Omental fat pad (tissue), 4 donors: ENCODE results near the gene GAS2. TPM values are rescaled to one million over a fixed set of nuclear protein-coding genes. Genes with fewer than 3 reads are reported as not detected.

Experiments
- ATAC-seq: fragments of 150-250 bp; one replicate; pipeline ENCODE4 v1.9.1; 2016; ENCODE audit warnings: mild to moderate bottlenecking, moderate library complexity; ENCODE audit not compliant: low FRiP score
- DNase-seq: peaks from one replicate; pipeline ENCODE4 v3.0.0-alpha.2; 2019; ENCODE audit warnings: low spot score
- CTCF ChIP-seq, 3 donors: fragments of 450-650 bp; IDR thresholded peaks; one replicate each; pipeline ENCODE4 v1.5.1; 2016 to 2017; ENCODE audit warnings: antibody characterized with exemption in 3 of 3, mild to moderate bottlenecking in 3 of 3, moderate library complexity in 2 of 3
- total RNA-seq, 4 donors: library from RNA; depleted of rRNA; stranded (reverse); fragments of >200 nt; gene quantifications; one replicate each; pipeline ENCODE4 v1.1.0, GENCODE V29; 2016

The GAS2 gene
- total RNA-seq, 4 donors from 2014 or later = 0.63 to 4.9 (median 2.5) TPM

GRCh38 chr11:22797047-22797446, 130.6 kb downstream of the GAS2 start:
- DNase-seq (no peak), ATAC-seq (no peak)
- no peak for TF ChIP-seq CTCF (IDR thresholded peaks at IDR 0.05)

- TF ChIP-seq CTCF (IDR thresholded peaks at IDR 0.05) = no peak
- DNase-seq (no peak), ATAC-seq (no peak)
These were observed 132.5 kb downstream of the GAS2 start for GRCh38 chr11:22798901-22799300.

GRCh38 chr11:22800482-22800881, 134.1 kb downstream of the GAS2 start:
- TF ChIP-seq CTCF (IDR thresholded peaks at IDR 0.05) = no peak
- no peak for ATAC-seq
- no peak for DNase-seq

GRCh38 chr11:22802861-22803260, 136.4 kb downstream of the GAS2 start:
- no peak for TF ChIP-seq CTCF (IDR thresholded peaks at IDR 0.05)
- no peak for DNase-seq
- ATAC-seq = no peak

- ATAC-seq = no peak
- TF ChIP-seq CTCF (IDR thresholded peaks at IDR 0.05) = no peak
These were observed 141.0 kb downstream of the GAS2 start for GRCh38 chr11:22807391-22807790.

GRCh38 chr11:22807855-22808570, 141.6 kb downstream of the GAS2 start:
- DNase-seq = no peak
- no peak for TF ChIP-seq CTCF (IDR thresholded peaks at IDR 0.05)
- no peak for ATAC-seq

More at GRCh38 chr11:22807391-22807790, 141.0 kb downstream of the GAS2 start:
- no peak for DNase-seq

- no peak for DNase-seq
- ATAC-seq = no peak
- no peak for TF ChIP-seq CTCF (IDR thresholded peaks at IDR 0.05)
These were observed 142.3 kb downstream of the GAS2 start for GRCh38 chr11:22808571-22809197.
